NK-92 (cell line): ENCODE results near the gene POPDC2.
"Not testable (repeated sequence)": the region's sequence is repeated elsewhere in the genome, so short reads cannot be mapped to it uniquely, and the experiment has no call there.

Experiments
- DNase-seq: peaks from one replicate; lab custom pipeline; 2025; ENCODE audit not compliant: unreplicated experiment; lab: John Stamatoyannopoulos, UW

POPDC2 gene

GRCh38 chr3:119620899-119621298 lies 39.5 kb downstream of the POPDC2 start:
- no peak for DNase-seq

GRCh38 chr3:119619094-119619493 lies 41.3 kb downstream of the POPDC2 start:
- no peak for DNase-seq

GRCh38 chr3:119616056-119616455 lies 44.3 kb downstream of the POPDC2 start:
- DNase-seq: no peak

GRCh38 chr3:119613872-119614271 lies 46.5 kb downstream of the POPDC2 start:
- no peak for DNase-seq

GRCh38 chr3:119613201-119613600 lies 47.2 kb downstream of the POPDC2 start:
- no peak for DNase-seq

- DNase-seq: no peak
These were observed 48.7 kb downstream of the POPDC2 start for GRCh38 chr3:119611664-119612063.

- DNase-seq: no peak
These were observed 51.1 kb downstream of the POPDC2 start for GRCh38 chr3:119609301-119609700.

- no peak for DNase-seq
These were observed 51.9 kb downstream of the POPDC2 start for GRCh38 chr3:119608405-119609000.

GRCh38 chr3:119604878-119605277 lies 55.5 kb downstream of the POPDC2 start:
- DNase-seq: no peak

GRCh38 chr3:119602676-119603075 lies 57.7 kb downstream of the POPDC2 start:
- no peak for DNase-seq

GRCh38 chr3:119601154-119601553 lies 59.2 kb downstream of the POPDC2 start:
- no peak for DNase-seq

- DNase-seq: no peak
These were observed 59.7 kb downstream of the POPDC2 start for GRCh38 chr3:119600732-119601131.

GRCh38 chr3:119599558-119600174 lies 60.7 kb downstream of the POPDC2 start:
- no peak for DNase-seq

GRCh38 chr3:119598410-119599098 lies 61.8 kb downstream of the POPDC2 start:
- no peak for DNase-seq

GRCh38 chr3:119597548-119598288 lies 62.7 kb downstream of the POPDC2 start, which contains the start of gene PLA1A:
Gene PLA1A, plus strand, starts transcription at chr3:119597885. Its CDS starts 29 bp downstream, at chr3:119597914.
- DNase-seq: no peak

- no peak for DNase-seq
These were observed 64.0 kb downstream of the POPDC2 start for GRCh38 chr3:119596398-119596797.

- DNase-seq: no peak
These were observed 64.6 kb downstream of the POPDC2 start for GRCh38 chr3:119595639-119596334.

- not testable (repeated sequence) for DNase-seq
These were observed 65.5 kb downstream of the POPDC2 start for GRCh38 chr3:119594929-119595328.

- DNase-seq: no peak
These were observed 66.3 kb downstream of the POPDC2 start for GRCh38 chr3:119594066-119594465.

GRCh38 chr3:119592861-119593260 lies 67.5 kb downstream of the POPDC2 start:
- DNase-seq: no peak
